ENCODE results near the gene BTF3.
"Not testable (repeated sequence)": the region's sequence is repeated elsewhere in the genome, so short reads cannot be mapped to it uniquely, and the experiment has no call there.

The BTF3 gene

DNA sequence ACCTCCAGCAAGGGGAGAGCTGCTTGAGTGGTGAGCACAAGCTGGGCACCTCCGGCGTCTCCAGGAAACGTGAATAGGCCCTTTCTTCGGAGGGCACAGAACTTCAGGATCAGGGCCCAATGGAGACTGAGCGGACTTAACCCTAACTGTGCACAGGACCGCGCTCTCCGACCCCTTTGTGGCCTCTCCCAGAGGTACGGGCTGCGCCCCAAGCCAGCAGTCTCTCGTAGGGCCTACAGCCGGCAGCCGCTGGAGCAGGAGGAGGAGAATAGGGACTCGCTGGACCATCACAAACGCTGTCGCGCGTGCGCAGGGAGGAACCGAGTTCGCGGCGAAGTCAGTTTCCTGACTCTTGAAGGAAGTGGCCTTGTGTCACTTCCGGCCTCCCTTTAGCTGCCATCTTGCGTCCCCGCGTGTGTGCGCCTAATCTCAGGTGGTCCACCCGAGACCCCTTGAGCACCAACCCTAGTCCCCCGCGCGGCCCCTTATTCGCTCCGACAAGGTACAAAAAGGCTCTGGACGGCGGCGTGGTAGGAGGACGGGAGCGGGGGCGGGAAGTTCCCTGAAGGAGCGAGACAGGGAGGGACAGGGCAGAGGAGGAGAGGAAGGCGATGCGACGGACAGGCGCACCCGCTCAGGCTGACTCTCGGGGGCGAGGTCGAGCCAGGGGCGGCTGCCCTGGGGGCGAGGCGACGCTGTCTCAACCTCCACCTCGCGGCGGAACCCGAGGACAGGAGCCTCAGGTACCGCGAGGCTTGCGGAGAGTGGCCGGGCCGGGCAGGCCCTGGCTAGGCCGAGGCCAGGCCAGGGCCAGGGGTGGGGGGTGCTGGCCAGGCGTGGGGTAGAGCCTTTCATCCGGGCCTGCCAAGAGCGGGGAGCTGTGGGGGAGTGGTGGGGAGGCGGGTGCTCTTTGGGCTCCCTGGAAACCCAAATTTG is at the start of gene BTF3:
Gene BTF3, plus strand, starts transcription at position 386 of the 936 bp plus-strand sequence. Its CDS starts 226 bp downstream, at position 612.
- peak; percentile 86 to 92 for DNase-seq (ENCODE audit: low read depth in 2 of 2)

DNA sequence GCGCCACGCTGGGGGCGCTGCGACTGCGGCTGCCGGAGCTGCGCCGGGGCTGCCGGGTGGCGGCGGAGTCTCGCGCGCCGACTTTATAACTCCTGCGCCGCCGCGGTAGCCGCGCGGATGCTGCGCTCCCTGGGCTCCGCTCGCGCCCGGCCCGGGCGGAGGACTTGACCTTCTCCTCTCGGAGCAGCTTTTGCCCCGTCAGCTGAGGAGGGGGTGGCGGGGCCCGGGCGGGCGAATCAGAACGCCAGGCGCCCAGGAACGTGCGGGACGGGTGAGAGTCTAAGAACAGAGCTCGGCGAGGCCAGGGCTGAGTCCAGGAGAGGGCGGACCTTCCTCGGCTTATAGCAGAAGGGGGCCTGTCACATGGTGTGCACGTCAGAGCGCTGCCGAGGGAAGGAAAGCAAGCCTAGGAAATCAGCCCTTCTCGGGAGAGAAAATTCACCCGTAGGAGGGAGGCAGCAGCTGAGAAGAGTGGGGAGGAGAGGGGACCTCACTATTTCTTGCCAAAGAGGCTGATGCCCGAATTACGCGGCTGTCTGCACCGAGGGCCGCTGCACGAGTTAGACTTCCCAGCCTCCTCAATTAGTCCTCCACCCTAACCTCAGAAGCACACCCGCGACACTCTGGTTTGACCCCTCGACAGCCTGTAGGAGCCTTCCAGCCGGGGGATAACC is 49.6 kb upstream of the BTF3 start, which contains the start of gene FOXD1:
Gene FOXD1, minus strand, starts transcription at position 315 of the 674 bp plus-strand sequence. CDS start 415 bp downstream, outside the sequence.
- no peak for DNase-seq (ENCODE audit: low read depth in 2 of 2)

DNA sequence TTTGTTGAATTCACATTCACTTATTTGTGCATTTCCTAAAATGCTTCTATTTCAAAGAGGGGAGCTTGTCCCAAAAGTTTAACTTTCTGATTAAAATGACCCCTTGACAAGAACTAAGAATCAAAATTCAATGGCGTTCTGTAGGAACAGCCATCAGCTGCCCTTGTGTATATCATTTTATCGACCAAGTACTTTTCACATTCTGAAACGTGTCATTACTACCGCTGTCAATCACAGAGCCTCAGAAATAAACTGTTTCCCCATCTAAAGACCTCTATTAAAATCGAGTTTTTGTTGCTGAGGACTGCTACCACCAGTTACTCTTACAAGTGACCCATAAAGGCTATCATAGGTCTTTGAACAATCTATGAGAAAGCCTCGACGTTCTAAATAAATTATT is 48.1 kb upstream of the BTF3 start:
- DNase-seq (ENCODE audit: low read depth in 2 of 2) = no peak

DNA sequence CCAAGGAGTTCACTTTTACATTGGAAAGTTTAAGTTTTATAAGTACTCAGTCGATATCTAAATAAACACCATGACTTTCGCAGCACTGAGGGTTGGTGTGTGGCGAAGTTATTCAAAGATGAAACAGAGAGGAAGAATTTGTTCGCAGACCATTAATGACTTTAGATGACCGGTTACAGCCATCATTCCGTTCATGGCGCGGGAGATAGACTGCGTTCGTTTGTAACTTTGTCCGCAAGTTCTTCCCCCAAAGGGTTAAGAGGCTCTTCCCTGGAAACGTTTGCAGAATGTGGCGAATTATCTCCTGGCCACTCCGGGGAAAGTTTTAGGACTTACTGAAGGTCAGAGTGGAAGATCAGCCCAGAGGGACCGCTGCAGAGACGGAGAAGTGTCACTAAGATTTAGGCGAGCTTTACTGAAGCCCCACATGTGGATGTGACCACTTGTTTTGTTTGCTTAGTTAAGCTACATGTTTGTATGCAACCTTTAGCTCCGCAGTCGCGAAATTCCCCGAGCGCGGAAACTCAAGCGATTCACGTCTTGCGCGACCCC is 47.5 kb upstream of the BTF3 start:
- DNase-seq (ENCODE audit: low read depth in 2 of 2) = no peak

GRCh38 chr5:73451224-73452130 is 46.8 kb upstream of the BTF3 start:
- DNase-seq (ENCODE audit: low read depth in 2 of 2) = peak; percentile 18 to 30

- DNase-seq (ENCODE audit: low read depth in 2 of 2) = no peak
These were observed 46.0 kb upstream of the BTF3 start for GRCh38 chr5:73452215-73452614.

GRCh38 chr5:73454379-73455036 is 43.7 kb upstream of the BTF3 start:
- peak in 1 of 2 donors; percentile 16 for DNase-seq (ENCODE audit: low read depth in 2 of 2)

DNA sequence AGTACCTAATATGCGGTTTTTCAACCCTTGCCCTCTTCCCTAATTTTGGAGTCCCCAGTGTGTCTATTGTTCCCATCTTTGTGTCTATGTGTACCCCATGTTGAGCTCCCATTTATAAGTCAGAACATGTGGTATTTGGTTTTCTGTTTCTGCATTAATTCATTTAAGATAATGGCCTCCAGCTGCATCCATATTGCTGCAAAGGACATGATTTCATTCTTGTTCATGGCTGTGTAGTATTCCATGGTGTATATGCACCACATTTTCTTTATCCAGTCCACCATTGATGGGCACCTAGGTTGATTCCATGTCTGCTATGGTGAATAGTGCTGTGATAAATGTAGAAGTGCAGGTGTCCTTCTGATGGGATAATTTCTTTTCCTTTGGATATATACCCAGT is 41.8 kb upstream of the BTF3 start:
- DNase-seq (ENCODE audit: low read depth in 2 of 2) = not testable (repeated sequence)

DNA sequence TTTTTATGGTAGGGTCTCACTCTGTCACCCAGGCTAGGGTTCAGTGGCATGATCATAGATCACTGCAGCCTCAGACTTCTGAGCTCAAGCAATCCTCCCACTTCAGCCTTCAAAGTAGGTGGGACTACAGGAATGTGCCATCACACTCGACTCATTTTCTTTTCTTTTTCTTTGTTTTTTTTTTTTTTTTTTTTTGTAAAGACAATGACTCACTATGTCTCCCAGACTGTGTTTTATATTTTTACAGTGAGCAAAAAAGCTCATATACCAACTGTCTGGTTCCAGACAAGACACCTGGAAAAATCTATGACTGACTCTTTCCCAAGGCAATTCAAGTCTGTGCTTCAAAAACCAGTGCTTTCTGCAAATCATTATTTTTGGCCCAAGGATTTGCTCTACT is 38.9 kb upstream of the BTF3 start:
- no peak for DNase-seq (ENCODE audit: low read depth in 2 of 2)

- no peak for DNase-seq (ENCODE audit: low read depth in 2 of 2)
These were observed 38.1 kb upstream of the BTF3 start for GRCh38 chr5:73460133-73460532.

DNA sequence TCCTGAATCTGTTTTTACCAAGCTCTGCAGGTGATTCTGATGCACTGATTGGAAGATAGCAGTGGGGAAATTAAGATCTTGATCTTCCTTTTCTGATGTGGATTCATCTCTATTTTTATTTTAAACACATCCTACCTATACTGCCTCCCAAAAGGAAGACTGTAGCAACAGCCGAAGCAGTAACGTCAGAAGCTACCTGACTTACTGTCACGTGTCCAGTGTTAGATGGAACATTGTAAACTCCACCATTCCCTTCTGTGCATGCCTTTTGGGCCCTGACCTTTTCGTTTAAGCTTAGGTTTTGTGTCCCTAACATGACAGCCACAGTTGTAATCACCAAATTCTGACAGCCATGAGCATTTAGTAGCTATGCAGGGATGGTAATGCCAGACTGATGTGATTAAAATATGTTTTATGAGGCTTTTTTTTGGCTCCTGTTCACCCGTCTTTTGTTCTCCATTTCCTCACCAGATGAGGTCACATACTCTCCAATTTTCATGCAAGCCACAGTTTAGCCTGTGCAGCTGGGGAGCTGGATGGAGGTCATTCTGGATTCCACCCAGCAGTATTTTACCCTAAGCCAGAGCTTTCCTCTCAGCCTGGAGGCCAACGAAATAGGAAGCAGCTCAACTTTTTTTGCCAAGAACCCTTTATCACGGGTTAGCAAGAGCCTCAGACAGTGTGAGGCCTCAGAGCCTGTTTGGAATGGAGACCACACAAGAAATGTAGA is 34.1 kb upstream of the BTF3 start:
- no peak for DNase-seq (ENCODE audit: low read depth in 2 of 2)

DNA sequence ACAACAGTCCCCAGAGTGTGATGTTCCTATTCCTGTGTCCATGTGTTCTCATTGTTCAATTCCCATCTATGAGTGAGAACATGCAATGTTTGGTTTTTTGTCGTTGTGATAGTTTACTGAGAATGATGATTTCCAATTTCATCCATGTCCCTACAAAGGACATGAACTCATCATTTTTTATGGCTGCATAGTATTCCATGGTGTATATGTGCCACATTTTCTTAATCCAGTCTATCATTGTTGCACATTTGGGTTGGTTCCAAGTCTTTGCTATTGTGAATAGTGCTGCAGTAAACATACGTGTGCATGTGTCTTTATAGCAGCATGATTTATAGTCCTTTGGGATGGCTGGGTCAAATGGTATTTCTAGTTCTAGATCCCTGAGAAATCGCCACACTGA is 29.6 kb upstream of the BTF3 start:
- DNase-seq (ENCODE audit: low read depth in 2 of 2) = not testable (repeated sequence)

- no peak for DNase-seq (ENCODE audit: low read depth in 2 of 2)
These were observed 28.4 kb upstream of the BTF3 start for GRCh38 chr5:73469878-73470277.

GRCh38 chr5:73471654-73472053 is 26.6 kb upstream of the BTF3 start:
- no peak for DNase-seq (ENCODE audit: low read depth in 2 of 2)

GRCh38 chr5:73472116-73472515 is 26.1 kb upstream of the BTF3 start:
- DNase-seq (ENCODE audit: low read depth in 2 of 2) = no peak

DNA sequence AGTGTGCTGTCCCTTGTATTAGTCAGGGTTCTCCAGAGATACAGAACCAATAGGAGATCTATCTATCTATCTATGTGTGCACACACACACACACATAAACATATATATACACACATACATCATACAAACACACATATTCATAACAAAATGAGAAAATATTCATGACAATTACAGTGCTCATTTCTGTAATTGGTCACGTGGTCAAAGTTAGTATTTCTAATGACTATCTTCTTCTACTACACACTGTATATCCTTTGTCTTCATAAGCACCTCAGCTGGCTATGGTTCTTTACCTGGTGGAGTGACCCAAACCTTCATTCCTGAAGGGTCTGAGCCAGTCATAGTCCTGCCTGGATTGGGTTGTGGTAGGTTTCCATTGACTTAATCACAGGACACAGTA is 17.7 kb upstream of the BTF3 start:
- no peak for DNase-seq (ENCODE audit: low read depth in 2 of 2)

- no peak for DNase-seq (ENCODE audit: low read depth in 2 of 2)
These were observed 15.7 kb upstream of the BTF3 start for GRCh38 chr5:73482383-73483136.

GRCh38 chr5:73483676-73484075 is 14.6 kb upstream of the BTF3 start:
- no peak for DNase-seq (ENCODE audit: low read depth in 2 of 2)

DNA sequence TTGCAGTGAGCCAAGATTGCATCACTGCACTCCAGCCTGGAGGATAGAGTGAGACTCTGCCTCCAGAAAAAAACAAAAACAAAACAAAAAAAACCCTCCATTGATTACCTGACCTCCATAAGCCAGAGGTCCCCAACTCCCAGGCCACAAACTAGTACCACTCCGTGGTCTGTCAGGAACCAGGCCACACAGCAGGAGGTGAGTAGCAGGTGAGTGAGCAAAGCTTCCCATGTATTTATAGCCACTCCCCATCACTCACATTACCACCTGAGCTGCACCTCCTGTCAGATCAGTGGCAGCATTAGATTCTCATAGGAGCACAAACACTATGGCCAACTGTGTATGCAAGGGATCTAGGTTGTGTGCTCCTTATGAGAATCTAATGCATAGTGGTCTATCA is 13.7 kb upstream of the BTF3 start:
- DNase-seq (ENCODE audit: low read depth in 2 of 2) = no peak

GRCh38 chr5:73485715-73486114 is 12.5 kb upstream of the BTF3 start:
- no peak for DNase-seq (ENCODE audit: low read depth in 2 of 2)

Measured in activated CD8-positive, alpha-beta memory T cell treated with anti-CD3 and anti-CD28 coated beads for 4 hours (primary cell).